Cardiac septum (tissue), 1 donor: ENCODE results near the gene APBB3. TPM values are rescaled to one million over a fixed set of nuclear protein-coding genes. Genes with fewer than 3 reads are reported as not detected.

ENCODE experiments used
- DNase-seq: peaks from one replicate; pipeline ENCODE4 v3.0.0-alpha.2; 2020; ENCODE audit warnings: low spot score
- intact Hi-C: fragments of 100-400 bp; cut with DNase I; formaldehyde crosslinking; loops from one replicate; pipeline ENCODE4 v1.14.0; 2022
- microRNA-seq: library from miRNA; unstranded; fragments of <30 nt; microRNA quantifications from one replicate; pipeline ENCODE4 v1.2.0, GENCODE V29; 2020
- total RNA-seq: library from RNA; stranded (reverse); fragmentation: NEBNext Ultra II Directional; extraction: Animal tissue kit (Norgen Biotek cat#: 25700); gene quantifications from one replicate; pipeline ENCODE4 v1.2.1, GENCODE V29; 2021
- donor health status: DM: no; HTN: no; CAD: no.

Gene APBB3
- total RNA-seq, 1 donor from 2014 or later: 18.4 TPM

- DNase-seq: no peak
- intact Hi-C loops: no loop called here
These were observed 24.2 kb downstream of the APBB3 start for GRCh38 chr5:140540227-140540626.

DNA sequence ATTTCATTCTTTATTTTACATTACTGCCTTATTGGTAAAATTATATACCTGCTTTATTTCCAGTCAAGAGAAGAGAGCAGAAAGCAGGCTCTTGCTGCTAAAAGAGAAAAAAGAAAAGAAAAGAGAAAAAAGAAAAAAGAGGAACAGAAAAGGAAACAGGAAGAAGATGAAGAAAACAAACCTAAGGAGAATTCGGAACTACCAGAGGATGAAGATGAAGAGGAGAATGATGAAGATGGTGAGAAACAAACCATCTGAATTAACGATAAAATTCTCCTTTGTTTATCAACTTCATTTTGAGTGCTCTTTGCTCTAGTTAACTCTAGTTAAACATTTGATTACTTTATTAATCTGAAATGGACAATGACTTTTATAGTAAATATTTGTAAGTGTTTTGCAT lies 40.4 kb downstream of the APBB3 start:
- DNase-seq: no peak
- intact Hi-C loops: no loop called here

DNA sequence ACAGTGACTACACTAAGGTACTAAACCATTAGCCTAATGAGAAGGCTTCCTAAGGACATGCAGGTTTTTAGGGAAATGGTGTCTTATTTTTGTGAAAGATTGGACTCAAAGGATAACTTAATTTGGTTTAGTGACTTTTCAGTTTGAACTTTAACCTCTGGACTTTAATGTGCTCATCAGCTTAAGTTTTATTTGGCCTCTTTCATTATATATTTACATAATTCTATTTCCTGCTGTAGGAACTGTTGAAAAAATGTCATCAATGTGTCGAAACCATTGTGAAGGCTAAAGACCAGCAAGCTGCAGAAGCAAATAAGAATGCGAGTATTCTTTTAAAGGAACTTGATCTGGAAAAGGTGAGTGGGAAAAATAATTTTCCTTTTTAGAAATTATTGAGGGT lies 51.3 kb downstream of the APBB3 start:
- DNase-seq: no peak

DNA sequence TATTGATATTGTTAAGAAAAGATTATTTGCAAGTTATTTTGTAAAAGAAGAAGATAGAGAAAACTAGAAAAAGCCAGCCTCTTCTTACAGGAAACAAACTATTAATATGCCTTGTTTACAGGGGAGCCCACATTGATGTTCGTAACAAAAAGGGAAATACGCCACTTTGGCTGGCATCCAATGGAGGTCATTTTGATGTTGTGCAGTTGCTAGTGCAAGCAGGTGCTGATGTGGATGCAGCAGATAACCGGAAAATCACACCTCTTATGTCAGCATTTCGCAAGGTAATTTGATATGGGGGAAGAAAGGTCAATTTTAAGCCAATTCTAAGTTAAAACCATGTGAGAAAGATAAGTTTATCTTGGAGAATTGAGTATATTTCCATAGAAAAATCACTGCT lies 54.5 kb downstream of the APBB3 start:
- DNase-seq: no peak
- intact Hi-C loops: no loop called here

More for the DNA sequence above, 51.3 kb downstream of the APBB3 start:
- intact Hi-C loops: no loop called here

Small RNA genes within 50 kb of the gene (microRNA-seq; reads per million reads assigned to microRNA genes)
- not detected for gene MIR6831

Other genes starting within 250 kb of the APBB3 start
- gene HBEGF, start 218.0 kb downstream of the APBB3 start, total RNA-seq: 73.9 TPM
- gene SLC4A9, start 204.4 kb downstream of the APBB3 start, total RNA-seq: 0.19 TPM
- 73.0 TPM for gene ANKHD1, start 162.8 kb downstream of the APBB3 start, total RNA-seq
- 20.6 TPM for gene EIF4EBP3, start 16.9 kb downstream of the APBB3 start, total RNA-seq
- 31.8 TPM for gene SRA1, start 7.1 kb downstream of the APBB3 start, total RNA-seq
- gene SLC35A4, start 230 bp upstream of the APBB3 start, total RNA-seq: 81.8 TPM
- 29.6 TPM for gene CD14, start 68.6 kb upstream of the APBB3 start, total RNA-seq
- 3.6 TPM for gene TMCO6, start 74.9 kb upstream of the APBB3 start, total RNA-seq
- gene NDUFA2, start 83.0 kb upstream of the APBB3 start, total RNA-seq: 101 TPM
- gene IK, start 83.2 kb upstream of the APBB3 start, total RNA-seq: 81.9 TPM
- 12.0 TPM for gene WDR55, start 100.3 kb upstream of the APBB3 start, total RNA-seq
- gene DND1, start 109.0 kb upstream of the APBB3 start, total RNA-seq: 0.48 TPM
- 37.8 TPM for gene HARS1, start 126.8 kb upstream of the APBB3 start, total RNA-seq
- 29.7 TPM for gene HARS2, start 126.9 kb upstream of the APBB3 start, total RNA-seq
- gene ZMAT2, start 135.8 kb upstream of the APBB3 start, total RNA-seq: 36.4 TPM
- gene PCDHA1, start 221.5 kb upstream of the APBB3 start, total RNA-seq: 0.08 TPM
- not detected for gene PCDHA2, start 230.3 kb upstream of the APBB3 start, total RNA-seq
- gene PCDHA3, start 236.5 kb upstream of the APBB3 start, total RNA-seq: 0.11 TPM
- 0.05 TPM for gene PCDHA4, start 242.5 kb upstream of the APBB3 start, total RNA-seq